ENCODE results near the gene GFRA1. TPM values are rescaled to one million over a fixed set of nuclear protein-coding genes. Genes with fewer than 3 reads are reported as not detected.

GFRA1 gene
- polyA plus RNA-seq, 3 donors: not detected

- H3K4me1 ChIP-seq (ENCODE audit: control insufficient read depth in 1 of 2, insufficient read depth in 2 of 2, low read length in 2 of 2): no peaks in the 10 kb centered on the region
- 98% methylated on average over 7 of the region's 8 CpGs for WGBS (ENCODE audit: insufficient coverage)
- H3K9ac ChIP-seq (ENCODE audit: insufficient read depth, low read length, poor library complexity, severe bottlenecking): no peak overlapping the region
- no peaks in the 10 kb centered on the region for H3K4me1 Mint-ChIP-seq
- no peak for TF ChIP-seq CTCF (IDR thresholded peaks at IDR 0.05)
- intact Hi-C loops (cut with micrococcal nuclease): no loop called here
- H3K79me2 ChIP-seq (ENCODE audit: insufficient read depth, low read length): no peaks in the 10 kb centered on the region
- H3K27ac Mint-ChIP-seq: no peak overlapping the region
- H4K20me1 ChIP-seq (ENCODE audit: insufficient read depth, low read length): no peaks in the 10 kb centered on the region
- no peak overlapping the region for H2AFZ ChIP-seq (ENCODE audit: insufficient read depth, low read depth, low read length, poor library complexity, severe bottlenecking)
- H3K27ac ChIP-seq (ENCODE audit: low read depth in 1 of 2, low read length in 2 of 2): no peak overlapping the region
- H3K4me2 ChIP-seq (replicated peaks; ENCODE audit: extremely low read depth, low read length, poor library complexity, severe bottlenecking): no peak overlapping the region
- no peaks in the 10 kb centered on the region for H3K9me3 ChIP-seq (replicated peaks in 1 of 2; ENCODE audit: control insufficient read depth in 1 of 2, insufficient read depth in 1 of 2, low read length in 2 of 2)
- no peak overlapping the region for H3K4me3 ChIP-seq (replicated peaks in 1 of 3; ENCODE audit: low read depth in 2 of 3, low read length in 3 of 3)
- H3K36me3 Mint-ChIP-seq: no peaks in the 10 kb centered on the region
- no peak overlapping the region for H3K4me3 Mint-ChIP-seq
- no peak for DNase-seq
- H3K36me3 ChIP-seq (replicated peaks in 1 of 2; ENCODE audit: control insufficient read depth in 1 of 2, insufficient read depth in 2 of 2, low read length in 2 of 2): no peaks in the 10 kb centered on the region
- peaks cover 0 to 12% (median 0%) of the 10 kb centered on the region in 7 donors for H3K9me3 Mint-ChIP-seq
- H3K27me3 Mint-ChIP-seq (ENCODE audit: low read depth in 3 of 3): peaks cover 0 to 3% (median 0%) of the 10 kb centered on the region in 3 donors
- H3K27me3 ChIP-seq (ENCODE audit: control insufficient read depth in 2 of 2, insufficient read depth in 2 of 2, low read length in 2 of 2): no peaks in the 10 kb centered on the region
Observed at GRCh38 chr10:116175231-116175630, 97.8 kb downstream of the GFRA1 start.

DNA sequence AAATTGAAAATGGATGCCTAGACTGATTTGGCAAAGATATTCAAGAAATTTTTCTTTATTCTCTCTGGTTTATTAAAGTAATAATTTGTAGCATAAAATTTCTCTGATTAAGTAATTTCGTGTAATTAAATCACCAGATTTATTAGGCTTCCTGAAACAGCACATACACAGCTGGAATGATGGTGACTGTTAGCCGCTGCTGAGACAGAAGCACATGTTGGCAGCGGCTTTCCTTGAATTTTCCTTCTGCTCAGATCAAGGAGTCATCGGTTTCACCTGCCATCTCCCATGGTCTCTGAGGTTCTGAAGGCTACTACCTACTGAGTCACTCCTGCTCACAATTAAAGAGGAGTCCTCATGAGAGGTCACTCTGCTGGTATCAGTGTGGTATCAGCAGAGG lies 101.5 kb downstream of the GFRA1 start:
- peaks cover 0 to 1% (median 0%) of the 10 kb centered on the region in 3 donors for H3K27me3 Mint-ChIP-seq (ENCODE audit: low read depth in 3 of 3)
- 90% methylated on average over 2 of the region's 4 CpGs for WGBS (ENCODE audit: insufficient coverage)
- H3K9me3 ChIP-seq (replicated peaks in 1 of 2; ENCODE audit: control insufficient read depth in 1 of 2, insufficient read depth in 1 of 2, low read length in 2 of 2): no peaks in the 10 kb centered on the region
- H3K9me3 Mint-ChIP-seq: peaks cover 0 to 15% (median 5%) of the 10 kb centered on the region in 7 donors
- intact Hi-C loops (cut with micrococcal nuclease): no loop called here
- H3K9ac ChIP-seq (ENCODE audit: insufficient read depth, low read length, poor library complexity, severe bottlenecking): no peak overlapping the region
- no peak for DNase-seq
- no peaks in the 10 kb centered on the region for H3K27me3 ChIP-seq (ENCODE audit: control insufficient read depth in 2 of 2, insufficient read depth in 2 of 2, low read length in 2 of 2)
- no peak overlapping the region for H3K4me2 ChIP-seq (replicated peaks; ENCODE audit: extremely low read depth, low read length, poor library complexity, severe bottlenecking)
- no peaks in the 10 kb centered on the region for H4K20me1 ChIP-seq (ENCODE audit: insufficient read depth, low read length)
- no peak overlapping the region for H3K4me3 Mint-ChIP-seq
- H3K27ac ChIP-seq (ENCODE audit: low read depth in 1 of 2, low read length in 2 of 2): no peak overlapping the region
- no peaks in the 10 kb centered on the region for H3K36me3 ChIP-seq (replicated peaks in 1 of 2; ENCODE audit: control insufficient read depth in 1 of 2, insufficient read depth in 2 of 2, low read length in 2 of 2)
- no peaks in the 10 kb centered on the region for H3K79me2 ChIP-seq (ENCODE audit: insufficient read depth, low read length)
- no peak overlapping the region for H3K4me3 ChIP-seq (replicated peaks in 1 of 3; ENCODE audit: low read depth in 2 of 3, low read length in 3 of 3)
- H3K4me1 Mint-ChIP-seq: no peaks in the 10 kb centered on the region
- H3K27ac Mint-ChIP-seq: no peak overlapping the region
- no peaks in the 10 kb centered on the region for H3K4me1 ChIP-seq (ENCODE audit: control insufficient read depth in 1 of 2, insufficient read depth in 2 of 2, low read length in 2 of 2)
- H2AFZ ChIP-seq (ENCODE audit: insufficient read depth, low read depth, low read length, poor library complexity, severe bottlenecking): no peak overlapping the region
- no peaks in the 10 kb centered on the region for H3K36me3 Mint-ChIP-seq
- TF ChIP-seq CTCF (IDR thresholded peaks at IDR 0.05): no peak

All from CD14-positive monocyte (primary cell).